ENCODE results near the gene KIAA0753.

KIAA0753 gene

DNA sequence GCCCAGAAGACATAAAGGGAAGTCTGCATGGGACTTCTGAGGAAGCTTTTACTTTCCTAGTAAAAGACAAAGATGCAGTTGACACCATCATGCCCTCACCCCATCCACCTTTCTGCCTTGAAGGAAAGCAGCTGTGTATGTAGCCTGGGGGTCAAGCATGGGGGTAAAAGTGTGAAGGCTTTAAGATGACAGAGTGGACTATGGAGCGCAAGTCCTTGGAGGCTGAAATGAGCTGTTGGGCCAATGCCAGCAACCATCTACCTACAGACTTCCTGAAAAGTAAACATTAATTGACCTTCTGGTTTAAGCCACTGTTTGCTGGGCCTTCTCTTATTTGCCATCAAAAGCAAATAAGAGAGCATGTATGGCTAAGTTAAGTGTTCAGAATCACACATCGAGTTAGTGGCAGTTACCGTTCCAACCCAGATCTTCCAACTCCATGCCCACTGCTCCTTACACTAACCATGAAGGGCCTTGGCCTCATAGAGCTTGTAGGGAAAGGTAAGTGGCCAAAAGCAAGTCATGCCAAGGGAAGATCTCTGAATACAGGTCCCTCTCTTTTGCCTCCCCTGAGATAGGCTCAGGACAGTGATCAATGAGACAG is 42.7 kb upstream of the KIAA0753 start:
- no peak for DNase-seq (ENCODE audit: low read depth)
- H3K4me3 ChIP-seq (ENCODE audit: control insufficient read depth, low read depth, low read length): no peak overlapping the region
- TF ChIP-seq CTCF (conservative IDR thresholded peaks at IDR 0.05; ENCODE audit: control insufficient read depth, insufficient read depth, low read depth, low read length): no peak

GRCh38 chr17:6682339-6682738 is 41.8 kb upstream of the KIAA0753 start:
- H3K4me3 ChIP-seq (ENCODE audit: control insufficient read depth, low read depth, low read length): no peak overlapping the region
- no peak for TF ChIP-seq CTCF (conservative IDR thresholded peaks at IDR 0.05; ENCODE audit: control insufficient read depth, insufficient read depth, low read depth, low read length)
- DNase-seq (ENCODE audit: low read depth): no peak

- no peak for DNase-seq (ENCODE audit: low read depth)
- no peak overlapping the region for H3K4me3 ChIP-seq (ENCODE audit: control insufficient read depth, low read depth, low read length)
- no peak for TF ChIP-seq CTCF (conservative IDR thresholded peaks at IDR 0.05; ENCODE audit: control insufficient read depth, insufficient read depth, low read depth, low read length)
These were observed 41.2 kb upstream of the KIAA0753 start for GRCh38 chr17:6681671-6682070.

DNA sequence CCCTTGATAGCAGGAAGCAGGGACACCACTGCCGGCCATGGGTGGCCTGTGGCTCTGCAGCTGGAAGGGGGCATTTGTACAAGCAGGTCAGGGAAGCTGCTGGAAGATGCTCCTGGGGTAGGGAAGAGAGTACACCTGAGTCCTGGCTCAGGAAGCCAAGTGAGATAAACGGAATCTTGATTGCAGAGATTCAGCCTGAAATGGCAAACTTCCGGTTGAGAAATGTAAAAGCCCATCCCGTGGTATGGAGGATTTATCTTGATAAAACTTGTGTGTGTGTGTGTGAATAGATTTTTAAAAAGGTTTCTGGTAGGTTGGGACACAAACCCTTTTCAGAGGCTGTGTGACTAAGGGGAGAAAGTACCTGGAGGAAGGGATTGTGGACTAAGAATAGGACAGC is 40.7 kb upstream of the KIAA0753 start:
- TF ChIP-seq CTCF (conservative IDR thresholded peaks at IDR 0.05; ENCODE audit: control insufficient read depth, insufficient read depth, low read depth, low read length): no peak
- H3K4me3 ChIP-seq (ENCODE audit: control insufficient read depth, low read depth, low read length): no peak overlapping the region
- DNase-seq (ENCODE audit: low read depth): no peak

GRCh38 chr17:6679241-6679640 is 38.7 kb upstream of the KIAA0753 start:
- no peak for DNase-seq (ENCODE audit: low read depth)
- TF ChIP-seq CTCF (conservative IDR thresholded peaks at IDR 0.05; ENCODE audit: control insufficient read depth, insufficient read depth, low read depth, low read length): no peak
- no peak overlapping the region for H3K4me3 ChIP-seq (ENCODE audit: control insufficient read depth, low read depth, low read length)

- no peak for DNase-seq (ENCODE audit: low read depth)
- no peak overlapping the region for H3K4me3 ChIP-seq (ENCODE audit: control insufficient read depth, low read depth, low read length)
- no peak for TF ChIP-seq CTCF (conservative IDR thresholded peaks at IDR 0.05; ENCODE audit: control insufficient read depth, insufficient read depth, low read depth, low read length)
These were observed 37.4 kb upstream of the KIAA0753 start for GRCh38 chr17:6677946-6678345.
